Measurements from ENCODE around the gene ALCAM. TPM values are rescaled to one million over a fixed set of nuclear protein-coding genes. Genes with fewer than 3 reads are reported as not detected.

Gene ALCAM
- total and polyA plus RNA-seq, 7 donors: 0.42 to 1.5 (median 0.70) TPM

DNA sequence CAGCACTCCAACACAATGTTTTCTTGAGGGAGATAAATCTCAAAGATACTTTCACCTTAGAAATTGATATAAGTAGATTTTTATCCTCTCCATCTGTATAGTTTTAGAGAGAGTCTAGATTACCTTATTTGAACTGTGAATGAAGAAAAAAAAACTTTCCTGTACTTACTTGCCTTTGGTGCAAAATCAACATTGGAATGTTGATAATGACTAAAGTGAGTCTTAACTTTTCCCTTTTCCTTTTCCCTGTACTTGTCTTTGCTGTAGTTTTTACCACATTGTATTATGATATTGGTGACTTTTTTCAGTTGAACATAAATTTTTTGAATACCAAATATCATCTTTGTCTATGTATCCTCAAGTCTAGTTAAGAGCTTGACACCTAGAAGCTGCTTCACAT is 6.7 kb downstream of the ALCAM start:
- intact Hi-C loops (cut with DNase I): no loop called here
- H3K27ac ChIP-seq: no peak overlapping the region
- DNase-seq: no peak
- no peaks in the 10 kb centered on the region for H3K36me3 ChIP-seq (ENCODE audit: insufficient read depth in 1 of 2, low read depth in 1 of 2)
- H3K4me3 ChIP-seq: no peak overlapping the region
- H3K27me3 ChIP-seq (ENCODE audit: insufficient read depth in 3 of 3, low read length in 2 of 3): peaks cover 0 to 30% (median 2%) of the 10 kb centered on the region in 3 donors
- no peaks in the 10 kb centered on the region for H3K9me3 ChIP-seq
- no peak for ATAC-seq
- peaks cover 12% of the 10 kb centered on the region for H3K4me1 ChIP-seq
- TF ChIP-seq, protein P1, sequence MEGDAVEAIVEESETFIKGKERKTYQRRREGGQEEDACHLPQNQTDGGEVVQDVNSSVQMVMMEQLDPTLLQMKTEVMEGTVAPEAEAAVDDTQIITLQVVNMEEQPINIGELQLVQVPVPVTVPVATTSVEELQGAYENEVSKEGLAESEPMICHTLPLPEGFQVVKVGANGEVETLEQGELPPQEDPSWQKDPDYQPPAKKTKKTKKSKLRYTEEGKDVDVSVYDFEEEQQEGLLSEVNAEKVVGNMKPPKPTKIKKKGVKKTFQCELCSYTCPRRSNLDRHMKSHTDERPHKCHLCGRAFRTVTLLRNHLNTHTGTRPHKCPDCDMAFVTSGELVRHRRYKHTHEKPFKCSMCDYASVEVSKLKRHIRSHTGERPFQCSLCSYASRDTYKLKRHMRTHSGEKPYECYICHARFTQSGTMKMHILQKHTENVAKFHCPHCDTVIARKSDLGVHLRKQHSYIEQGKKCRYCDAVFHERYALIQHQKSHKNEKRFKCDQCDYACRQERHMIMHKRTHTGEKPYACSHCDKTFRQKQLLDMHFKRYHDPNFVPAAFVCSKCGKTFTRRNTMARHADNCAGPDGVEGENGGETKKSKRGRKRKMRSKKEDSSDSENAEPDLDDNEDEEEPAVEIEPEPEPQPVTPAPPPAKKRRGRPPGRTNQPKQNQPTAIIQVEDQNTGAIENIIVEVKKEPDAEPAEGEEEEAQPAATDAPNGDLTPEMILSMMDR (IDR thresholded peaks at IDR 0.05): no peak

- intact Hi-C loops (cut with DNase I): no loop called here
- no peak for DNase-seq
- H3K4me3 ChIP-seq: no peak overlapping the region
- H3K27me3 ChIP-seq (ENCODE audit: insufficient read depth in 3 of 3, low read length in 2 of 3): peaks cover 0 to 7% (median 2%) of the 10 kb centered on the region in 3 donors
- H3K4me1 ChIP-seq: no peaks in the 10 kb centered on the region
- H3K9me3 ChIP-seq: no peaks in the 10 kb centered on the region
- ATAC-seq: no peak
- no peaks in the 10 kb centered on the region for H3K36me3 ChIP-seq (ENCODE audit: insufficient read depth in 1 of 2, low read depth in 1 of 2)
- TF ChIP-seq, protein P1 (IDR thresholded peaks at IDR 0.05): no peak
- H3K27ac ChIP-seq: no peak overlapping the region
- WGBS, 3 donors: 94 to 95% (median 94%) methylated on average over 8 of the region's 8 CpGs
Observed at GRCh38 chr3:105375750-105376511, 9.2 kb downstream of the ALCAM start.

GRCh38 chr3:105377716-105378115 is 11.0 kb downstream of the ALCAM start:
- 88 to 92% (median 92%) methylated on average over 2 of the region's 2 CpGs for WGBS, 3 donors
- H3K4me3 ChIP-seq: no peak overlapping the region
- H3K4me1 ChIP-seq: no peaks in the 10 kb centered on the region
- no peaks in the 10 kb centered on the region for H3K9me3 ChIP-seq
- no peaks in the 10 kb centered on the region for H3K36me3 ChIP-seq (ENCODE audit: insufficient read depth in 1 of 2, low read depth in 1 of 2)
- H3K27me3 ChIP-seq (ENCODE audit: insufficient read depth in 3 of 3, low read length in 2 of 3): peaks cover 0 to 2% (median 0%) of the 10 kb centered on the region in 3 donors
- ATAC-seq (no peak), DNase-seq (no peak)
- intact Hi-C loops (cut with DNase I): no loop called here
- TF ChIP-seq, protein P1 (IDR thresholded peaks at IDR 0.05): no peak
- H3K27ac ChIP-seq: no peak overlapping the region

- no peaks in the 10 kb centered on the region for H3K36me3 ChIP-seq (ENCODE audit: insufficient read depth in 1 of 2, low read depth in 1 of 2)
- H3K9me3 ChIP-seq: no peaks in the 10 kb centered on the region
- DNase-seq (no peak), ATAC-seq (no peak)
- H3K4me3 ChIP-seq: no peak overlapping the region
- no peaks in the 10 kb centered on the region for H3K27me3 ChIP-seq (ENCODE audit: insufficient read depth in 3 of 3, low read length in 2 of 3)
- no peaks in the 10 kb centered on the region for H3K4me1 ChIP-seq
- WGBS, 3 donors: 92 to 98% (median 96%) methylated on average over 2 of the region's 2 CpGs
- no peak overlapping the region for H3K27ac ChIP-seq
- TF ChIP-seq, protein P1 (IDR thresholded peaks at IDR 0.05): no peak
- intact Hi-C loops (cut with DNase I): no loop called here
Observed at GRCh38 chr3:105385179-105385578, 18.5 kb downstream of the ALCAM start.
